ENCODE results near the gene CLEC9A.

- TF ChIP-seq, protein P1, sequence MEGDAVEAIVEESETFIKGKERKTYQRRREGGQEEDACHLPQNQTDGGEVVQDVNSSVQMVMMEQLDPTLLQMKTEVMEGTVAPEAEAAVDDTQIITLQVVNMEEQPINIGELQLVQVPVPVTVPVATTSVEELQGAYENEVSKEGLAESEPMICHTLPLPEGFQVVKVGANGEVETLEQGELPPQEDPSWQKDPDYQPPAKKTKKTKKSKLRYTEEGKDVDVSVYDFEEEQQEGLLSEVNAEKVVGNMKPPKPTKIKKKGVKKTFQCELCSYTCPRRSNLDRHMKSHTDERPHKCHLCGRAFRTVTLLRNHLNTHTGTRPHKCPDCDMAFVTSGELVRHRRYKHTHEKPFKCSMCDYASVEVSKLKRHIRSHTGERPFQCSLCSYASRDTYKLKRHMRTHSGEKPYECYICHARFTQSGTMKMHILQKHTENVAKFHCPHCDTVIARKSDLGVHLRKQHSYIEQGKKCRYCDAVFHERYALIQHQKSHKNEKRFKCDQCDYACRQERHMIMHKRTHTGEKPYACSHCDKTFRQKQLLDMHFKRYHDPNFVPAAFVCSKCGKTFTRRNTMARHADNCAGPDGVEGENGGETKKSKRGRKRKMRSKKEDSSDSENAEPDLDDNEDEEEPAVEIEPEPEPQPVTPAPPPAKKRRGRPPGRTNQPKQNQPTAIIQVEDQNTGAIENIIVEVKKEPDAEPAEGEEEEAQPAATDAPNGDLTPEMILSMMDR (IDR thresholded peaks at IDR 0.05): no peak
- no peak for TF ChIP-seq EZH2 (IDR thresholded peaks at IDR 0.05; ENCODE audit: borderline replicate concordance, insufficient read depth, low read depth, low read length, poor library complexity, severe bottlenecking)
Observed at GRCh38 chr12:10088031-10088430, 57.5 kb downstream of the CLEC9A start.

Data from B cell (primary cell).